ENCODE results near the gene GPR84.

GPR84 gene

DNA sequence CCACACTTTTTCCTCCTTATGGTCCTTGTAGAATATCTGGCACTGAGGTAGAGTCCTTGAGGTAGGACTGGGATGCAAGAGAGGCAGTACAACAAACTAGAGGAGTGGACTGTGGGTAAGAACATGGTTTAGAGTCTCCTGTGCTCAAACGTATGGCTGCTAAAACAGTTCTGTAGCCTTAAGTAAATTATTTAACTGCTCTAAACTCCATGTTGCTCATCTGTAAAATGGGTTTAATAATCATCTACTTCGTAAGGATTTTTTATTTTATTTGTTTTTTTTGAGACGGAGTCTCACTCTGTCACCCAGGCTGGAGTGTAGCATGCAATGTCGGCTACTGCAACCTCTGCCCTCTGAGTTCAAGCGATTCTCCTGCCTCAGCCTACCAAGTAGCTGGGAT, 42.9 kb downstream of the GPR84 start:
- no peak for DNase-seq
